NCI-H1105 treated with DMSO at 0.1 percent for 48 hours (cell line): ENCODE results near the gene TUBA3E.
"Not testable (repeated sequence)": the region's sequence is repeated elsewhere in the genome, so short reads cannot be mapped to it uniquely, and the experiment has no call there.

ENCODE experiments used
- DNase-seq: peaks from one replicate; lab custom pipeline; 2025; lab: John Stamatoyannopoulos, UW

Gene TUBA3E

DNA sequence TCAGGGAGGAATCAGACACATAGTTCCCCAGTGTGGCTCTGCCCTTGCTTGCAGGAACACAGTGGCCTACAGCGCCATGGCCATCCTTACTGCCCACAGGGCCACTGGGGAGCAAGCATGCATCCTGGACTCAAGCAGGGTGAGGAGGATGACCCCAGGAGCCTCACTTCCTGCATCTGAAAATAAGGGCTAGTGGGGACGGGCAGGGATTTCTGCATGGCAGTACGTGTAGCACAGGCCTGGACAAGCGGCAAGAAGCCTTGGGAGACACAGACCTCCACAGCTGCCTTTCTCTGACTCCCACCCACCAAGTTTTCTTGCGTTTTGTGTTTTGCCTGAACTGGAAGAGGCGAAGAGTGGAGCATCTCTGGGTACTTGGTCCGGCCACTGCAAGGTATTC lies 35.8 kb downstream of the TUBA3E start:
- DNase-seq = not testable (repeated sequence)

DNA sequence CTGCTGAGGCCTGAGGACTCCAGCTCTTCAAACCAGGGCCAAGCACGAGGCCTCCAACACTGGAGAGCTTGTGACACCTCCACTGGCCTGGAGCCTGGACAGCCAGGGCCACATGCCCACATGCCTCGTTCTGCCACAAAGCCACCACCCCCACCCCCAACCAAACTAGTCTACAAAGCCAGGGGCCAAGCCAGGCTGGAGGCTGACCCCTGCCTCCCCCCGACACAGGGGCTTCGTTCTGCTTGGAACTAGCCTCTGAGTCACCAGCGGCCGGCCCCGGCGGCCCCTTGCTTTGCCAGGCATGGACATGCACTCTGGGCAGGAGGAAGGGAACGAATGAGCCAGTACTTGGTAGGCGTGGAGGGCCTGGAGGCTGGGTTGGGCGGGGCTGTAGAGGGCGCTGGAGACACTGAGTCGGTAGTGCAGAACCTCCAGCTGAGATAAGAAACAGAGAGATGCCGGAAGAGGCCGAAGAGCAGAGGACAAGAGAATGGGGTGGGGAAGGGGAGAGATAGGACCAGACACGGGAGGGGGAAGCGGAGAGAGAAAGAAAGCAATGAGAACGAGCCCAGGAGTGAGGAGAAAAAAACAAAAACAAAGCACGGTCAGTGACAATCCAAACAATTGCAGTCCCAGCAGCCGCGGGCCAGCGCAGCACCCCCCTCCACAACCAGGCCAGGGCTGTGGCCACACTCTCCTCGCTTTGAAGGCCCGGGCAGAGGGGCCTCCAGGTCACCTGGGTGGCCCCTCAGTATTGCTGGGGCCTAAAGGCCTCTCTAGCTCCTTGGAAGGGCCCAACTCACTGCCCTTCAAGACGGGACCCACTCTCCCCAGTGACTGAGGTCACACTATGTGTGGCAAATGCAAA lies 37.2 kb downstream of the TUBA3E start:
- DNase-seq = not testable (repeated sequence)

DNA sequence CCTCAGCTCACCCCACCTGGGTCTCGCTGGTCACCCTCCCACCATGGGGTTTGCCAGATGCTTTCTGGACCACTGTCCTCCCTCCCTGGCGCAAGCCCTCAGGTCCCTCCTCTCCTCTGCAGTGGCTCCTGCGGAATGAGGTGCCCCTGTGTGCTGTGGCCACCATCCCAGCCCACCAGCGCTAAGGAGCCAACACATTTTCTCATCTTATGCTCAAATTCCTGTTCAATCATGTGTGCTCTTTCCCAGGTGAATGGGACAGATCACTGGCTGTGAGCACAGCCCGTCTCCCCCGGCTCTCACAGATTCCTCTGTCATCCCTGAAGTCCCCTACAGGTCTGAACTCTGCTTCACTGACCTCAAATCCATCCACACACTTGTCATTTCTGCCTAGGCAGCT lies 38.1 kb downstream of the TUBA3E start:
- no peak for DNase-seq

DNA sequence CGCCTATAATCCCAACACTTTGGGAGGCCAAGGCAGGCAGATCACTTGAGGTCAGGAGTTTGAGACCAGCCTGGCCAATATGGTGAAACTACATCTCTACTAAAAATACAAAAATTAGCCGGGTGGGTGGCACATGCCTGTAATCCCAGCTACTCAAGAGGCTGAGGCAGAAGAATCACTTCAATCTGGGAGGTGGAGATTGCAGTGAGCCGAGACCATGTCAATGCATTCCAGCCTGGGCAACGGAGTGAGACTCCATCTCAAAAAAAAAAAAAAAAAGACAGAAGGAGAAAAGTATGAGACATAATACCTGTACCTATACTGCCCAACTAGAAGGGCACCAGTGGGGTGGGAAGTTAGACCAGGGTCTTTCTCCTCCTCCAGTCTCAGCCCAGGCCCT lies 38.9 kb downstream of the TUBA3E start:
- DNase-seq = not testable (repeated sequence)

DNA sequence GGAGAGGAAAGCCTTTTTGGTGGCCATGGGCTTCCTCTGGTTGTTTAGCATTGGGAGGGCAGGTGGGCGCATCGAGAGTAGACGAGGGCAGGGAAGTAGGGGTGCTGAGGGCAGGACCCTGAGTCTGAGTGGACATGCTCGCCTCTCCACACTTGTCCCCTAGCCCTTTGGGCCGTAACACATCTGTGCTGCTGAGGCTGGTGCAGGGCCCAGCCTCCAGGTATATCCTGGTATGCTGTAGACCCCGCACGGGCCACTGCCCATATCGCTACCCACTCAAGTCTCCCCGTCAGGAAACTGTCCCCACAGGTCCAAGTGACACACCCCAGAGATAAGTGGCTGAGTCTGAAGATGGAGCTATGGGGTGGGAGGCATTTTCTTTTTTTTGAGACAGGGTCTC lies 39.6 kb downstream of the TUBA3E start:
- DNase-seq = no peak

DNA sequence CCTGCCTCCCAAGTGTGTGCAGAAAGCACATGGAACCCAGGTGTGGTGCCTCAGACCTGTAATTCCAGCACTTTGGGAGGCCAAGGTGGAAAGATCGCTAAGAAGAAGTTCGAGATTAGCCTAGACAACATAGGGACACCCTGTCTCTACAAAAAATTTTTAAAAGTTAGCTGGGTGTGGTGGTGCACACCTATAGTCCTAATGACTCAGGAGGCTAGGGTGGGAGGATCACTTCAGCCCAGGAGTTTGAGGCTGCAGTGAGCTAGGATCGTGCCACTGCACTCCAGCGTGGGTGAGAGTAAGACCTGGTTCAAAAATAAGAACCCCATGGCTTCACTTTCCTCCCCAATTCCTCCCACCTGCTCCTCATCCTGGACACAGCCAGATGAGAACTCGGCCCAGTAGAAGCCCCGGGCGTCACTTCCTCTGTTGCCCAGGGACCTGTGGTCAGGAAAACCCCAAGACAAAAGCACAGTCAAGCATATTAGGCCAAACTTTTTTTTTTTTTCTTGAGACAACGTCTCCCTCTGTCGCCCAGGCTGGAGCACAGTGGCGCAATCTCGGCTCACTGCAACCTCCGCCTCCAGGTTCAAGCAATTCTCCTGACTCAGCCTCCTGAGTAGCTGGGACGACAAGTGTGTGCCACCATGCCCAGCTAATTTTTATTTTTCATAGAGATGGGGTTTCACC lies 40.3 kb downstream of the TUBA3E start:
- not testable (repeated sequence) for DNase-seq

DNA sequence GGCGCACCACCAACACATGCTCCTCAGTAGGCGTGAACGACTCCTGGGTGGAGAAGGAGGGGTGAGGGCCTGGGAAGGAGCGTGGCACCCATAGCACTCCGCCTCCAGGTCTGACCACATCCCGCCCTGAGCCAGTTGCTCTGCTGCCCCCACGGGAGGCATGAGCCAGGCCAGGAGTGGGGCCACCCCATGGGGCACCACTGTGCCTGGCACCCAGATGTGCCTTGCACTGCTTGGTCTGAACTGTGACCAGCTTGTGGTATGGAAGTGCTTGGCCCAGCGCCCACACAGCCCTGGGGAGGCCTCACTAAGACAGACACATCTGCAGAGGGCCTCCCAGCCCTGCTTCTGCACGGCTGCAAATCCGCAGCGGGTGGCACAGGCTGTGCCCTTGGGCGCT lies 40.9 kb downstream of the TUBA3E start:
- DNase-seq = not testable (repeated sequence)

DNA sequence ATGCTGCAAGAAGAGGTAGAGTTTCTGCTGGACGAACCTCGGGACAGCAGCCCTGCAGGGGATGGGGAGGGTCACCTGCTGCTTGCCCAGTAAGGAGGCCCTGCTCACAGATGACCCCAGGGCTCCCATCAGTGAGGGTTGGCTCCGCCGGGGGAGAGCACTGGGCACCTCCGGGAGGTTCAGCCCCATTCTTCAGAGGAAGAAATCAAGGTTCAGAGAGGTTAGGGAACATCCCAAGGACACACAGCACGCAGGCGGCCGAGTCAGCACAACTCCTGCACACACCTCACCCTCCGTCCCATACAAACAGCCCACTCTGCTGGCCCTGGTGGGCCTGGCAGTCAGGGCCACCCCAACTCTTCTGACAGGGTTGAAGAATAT lies 41.6 kb downstream of the TUBA3E start:
- DNase-seq = no peak

DNA sequence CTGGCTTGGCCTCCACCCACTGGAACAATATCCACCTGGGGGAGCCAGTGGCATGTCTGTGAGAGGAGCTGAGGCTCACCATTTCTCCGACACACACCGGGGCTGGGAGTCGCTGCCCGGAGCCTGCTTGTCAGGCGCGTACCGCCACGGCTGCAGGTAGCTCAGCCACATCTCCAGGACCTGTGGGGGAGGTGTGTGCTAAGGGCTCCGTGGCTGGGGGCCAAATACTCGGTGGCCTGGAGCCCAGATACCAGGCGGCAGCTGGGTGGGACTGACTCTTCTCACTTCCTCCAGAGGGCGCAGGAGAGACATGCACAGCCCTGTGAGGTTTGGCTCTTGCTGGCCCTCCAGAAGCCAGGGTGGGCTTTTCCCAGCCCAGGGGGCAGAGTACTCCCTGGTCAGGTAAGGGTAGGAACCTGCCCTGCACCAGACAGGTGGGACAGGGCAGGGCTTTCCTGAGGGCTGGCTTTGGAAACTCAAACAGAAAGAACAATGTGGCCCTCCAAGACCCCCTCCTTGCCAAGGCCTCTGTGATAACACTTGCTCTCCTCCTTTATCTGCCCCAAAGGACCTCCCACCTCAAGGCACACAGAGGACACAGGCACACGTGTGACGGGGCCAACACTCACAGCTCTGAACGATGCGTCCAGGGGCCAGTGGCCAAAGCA lies 42.1 kb downstream of the TUBA3E start:
- peak; percentile 81 for DNase-seq

DNA sequence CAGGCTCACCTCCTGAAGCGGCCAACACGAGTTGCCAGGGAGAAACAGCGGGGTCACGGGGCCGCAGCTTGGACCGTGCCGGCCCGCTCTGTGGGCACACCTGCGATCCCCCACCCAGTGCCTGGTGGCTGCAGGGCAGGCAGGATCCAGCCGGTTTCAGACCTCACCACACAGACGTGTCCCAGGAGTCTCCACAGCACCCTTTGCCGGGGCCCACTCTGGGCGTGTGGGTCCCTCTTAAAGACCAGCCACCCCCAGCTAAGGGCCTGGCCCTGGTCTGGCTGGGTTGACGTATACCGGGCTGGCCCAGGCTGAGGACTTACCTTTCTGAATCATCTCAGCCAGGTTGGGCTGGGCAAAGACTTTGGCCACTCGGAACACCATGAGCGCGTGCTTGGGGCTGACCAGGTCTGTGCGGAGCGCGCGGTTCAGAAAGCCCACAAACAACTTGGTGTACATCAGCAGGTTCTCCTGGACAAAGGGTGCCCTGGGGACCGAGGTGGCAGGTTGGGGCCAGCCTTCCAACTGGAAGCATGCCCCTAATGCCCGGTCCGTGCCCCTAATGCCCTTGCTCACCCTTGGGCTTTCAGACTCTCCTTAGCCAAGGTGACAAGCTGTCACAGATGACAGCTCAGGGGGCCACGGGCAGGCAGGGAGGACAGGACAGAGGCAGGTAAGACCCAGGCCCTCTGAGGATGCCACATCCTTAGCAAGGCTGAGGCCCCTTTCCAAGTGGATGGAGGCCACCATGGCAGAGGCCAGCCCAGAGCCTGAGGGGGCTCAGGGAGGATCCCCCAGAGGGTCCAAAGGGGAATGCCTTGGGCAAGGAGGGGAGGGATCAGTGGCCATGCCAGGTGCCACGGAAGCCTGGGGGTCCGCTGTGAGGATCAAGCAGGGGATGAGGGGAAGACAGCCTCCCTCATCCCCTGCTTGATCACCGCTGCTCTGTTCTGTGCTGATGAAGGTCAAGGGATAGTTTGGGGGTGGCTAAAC lies 43.2 kb downstream of the TUBA3E start:
- no peak for DNase-seq

DNA sequence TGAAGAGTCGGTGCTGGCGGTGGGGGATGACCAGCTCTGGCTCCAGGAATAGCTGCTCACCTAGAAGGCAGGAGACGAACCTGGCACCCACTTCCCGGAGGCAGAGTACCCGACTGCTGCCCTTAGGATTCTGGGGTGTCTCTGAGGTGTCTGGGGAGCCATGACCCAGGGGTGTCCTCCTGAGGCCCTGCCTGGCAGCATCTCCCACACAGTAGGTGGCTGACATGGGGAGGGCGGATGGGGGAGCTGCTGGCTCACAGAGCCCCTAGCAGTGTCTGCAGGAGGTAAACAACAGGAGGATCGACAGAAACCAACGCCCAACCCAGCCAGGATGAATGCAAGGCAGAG lies 43.8 kb downstream of the TUBA3E start:
- DNase-seq = not testable (repeated sequence)

DNA sequence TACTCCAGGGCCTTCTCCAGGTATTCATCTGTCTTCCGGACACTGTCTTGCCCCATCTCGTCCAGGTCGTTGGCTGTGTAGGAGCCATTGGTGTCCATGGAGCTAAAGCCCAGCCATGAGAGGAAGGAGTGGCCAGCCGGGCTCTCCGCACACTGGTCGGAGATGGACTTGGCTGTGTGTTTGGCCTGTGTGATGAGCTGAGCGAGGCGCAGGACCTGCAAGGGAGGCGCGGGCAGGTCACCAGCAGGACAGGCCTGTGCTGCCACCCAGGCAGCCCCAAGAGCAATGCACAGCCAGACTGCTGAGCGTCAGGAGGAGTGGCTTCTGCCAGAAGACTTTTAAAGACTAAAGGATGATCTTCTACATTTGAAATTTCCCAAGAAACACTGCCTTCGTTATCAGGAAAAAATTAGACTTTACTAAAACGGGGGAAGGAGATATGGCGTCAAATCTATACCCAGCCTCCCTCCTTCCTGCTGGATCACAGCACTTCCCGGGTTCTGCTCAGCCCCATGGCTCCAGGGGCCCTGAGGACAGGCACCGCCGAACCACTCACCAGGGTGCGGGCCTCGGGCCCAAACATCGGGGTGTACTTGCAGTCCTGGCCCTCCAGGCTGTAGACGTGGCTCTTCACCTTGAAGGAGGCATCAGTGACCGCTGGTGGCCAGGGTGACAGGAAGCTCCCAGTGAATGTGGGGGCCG lies 44.4 kb downstream of the TUBA3E start:
- not testable (repeated sequence) for DNase-seq

DNA sequence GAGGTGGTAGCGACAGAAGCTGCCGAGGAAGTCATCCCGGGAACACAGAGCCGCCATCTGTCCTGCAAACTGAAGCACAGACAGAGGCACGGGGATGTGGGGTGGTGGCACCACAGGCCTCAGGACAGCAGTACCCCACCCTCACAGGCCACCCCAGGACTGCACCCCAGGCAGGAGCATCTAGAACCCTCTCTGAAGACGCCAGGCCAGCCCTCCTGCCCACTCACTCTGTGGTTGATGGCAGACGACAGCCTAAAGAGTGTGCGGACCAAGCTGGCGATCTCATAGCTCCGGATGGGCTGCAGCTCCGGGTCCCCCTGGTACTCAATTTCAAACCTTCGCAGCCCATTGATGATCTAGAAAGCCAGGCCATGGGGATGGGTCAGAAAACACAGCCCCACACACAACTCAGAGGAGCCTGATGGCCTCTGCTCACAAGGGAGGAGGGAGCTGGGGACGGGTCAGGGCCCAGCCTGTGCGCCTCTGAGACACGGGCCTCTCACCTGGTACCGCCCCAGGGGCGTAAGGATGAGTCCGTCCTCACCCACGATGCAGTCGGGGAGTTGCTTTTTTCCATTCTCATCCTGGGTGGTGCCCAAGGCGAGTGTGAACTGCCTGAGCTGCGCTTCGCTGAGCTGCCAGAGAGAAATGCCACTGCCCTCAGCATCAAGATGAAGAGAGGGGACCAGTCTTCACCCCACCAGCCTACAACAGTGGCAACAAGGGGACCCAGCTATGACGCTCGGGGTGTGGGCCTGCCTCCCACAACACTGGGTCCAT lies 45.2 kb downstream of the TUBA3E start:
- DNase-seq = no peak

DNA sequence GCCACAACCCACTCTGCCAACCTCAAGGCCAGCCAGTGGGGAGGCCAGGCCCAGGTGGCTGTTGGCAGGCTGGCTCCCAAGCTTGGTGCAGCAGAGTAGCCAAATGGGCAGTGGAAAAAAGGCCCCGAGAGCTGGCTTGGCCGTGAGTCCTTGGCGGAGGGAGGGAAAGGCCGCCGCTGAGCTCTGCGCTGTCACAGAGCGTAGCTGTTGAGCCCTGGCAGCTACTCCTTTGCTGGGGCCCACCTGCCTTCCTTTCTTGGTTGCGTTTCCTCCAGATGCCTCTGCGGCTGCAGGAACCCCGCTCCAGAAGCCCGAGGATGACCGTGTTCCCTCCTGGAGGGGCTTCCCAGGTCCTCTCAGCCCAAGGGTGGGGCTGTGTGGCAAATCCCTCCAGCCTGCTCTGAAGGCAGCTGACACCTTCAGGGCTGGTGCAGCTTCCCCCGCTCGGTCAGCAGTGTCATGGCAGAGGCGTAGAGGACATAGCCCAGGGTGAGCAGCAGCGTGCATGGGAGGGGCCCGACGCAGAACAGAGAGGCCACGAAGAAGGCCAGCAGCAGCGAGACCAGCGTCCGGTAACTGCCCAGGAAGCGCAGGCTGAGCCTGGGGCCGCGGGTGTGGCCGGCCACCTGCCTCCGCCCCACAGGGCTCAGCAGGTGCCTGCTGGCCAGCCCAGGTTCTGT lies 46.0 kb downstream of the TUBA3E start:
- not testable (repeated sequence) for DNase-seq

DNA sequence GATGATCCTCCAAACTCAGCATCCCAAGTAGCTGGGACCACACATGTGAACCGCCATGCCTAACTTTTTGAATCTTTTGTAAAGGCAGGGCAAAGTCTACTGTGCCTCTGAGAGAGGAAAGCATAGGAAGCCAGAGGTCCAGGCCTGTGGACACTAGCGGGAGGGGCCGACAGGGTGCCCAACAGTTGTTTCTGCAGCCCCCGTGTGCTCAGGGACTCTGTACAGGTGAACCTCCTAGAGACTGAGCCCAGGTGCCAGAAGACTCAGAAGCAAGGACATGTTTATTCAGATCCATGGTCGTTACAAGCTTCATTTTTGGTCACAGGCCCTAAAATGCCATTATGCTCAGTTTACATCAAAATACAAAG lies 47.1 kb downstream of the TUBA3E start:
- not testable (repeated sequence) for DNase-seq

DNA sequence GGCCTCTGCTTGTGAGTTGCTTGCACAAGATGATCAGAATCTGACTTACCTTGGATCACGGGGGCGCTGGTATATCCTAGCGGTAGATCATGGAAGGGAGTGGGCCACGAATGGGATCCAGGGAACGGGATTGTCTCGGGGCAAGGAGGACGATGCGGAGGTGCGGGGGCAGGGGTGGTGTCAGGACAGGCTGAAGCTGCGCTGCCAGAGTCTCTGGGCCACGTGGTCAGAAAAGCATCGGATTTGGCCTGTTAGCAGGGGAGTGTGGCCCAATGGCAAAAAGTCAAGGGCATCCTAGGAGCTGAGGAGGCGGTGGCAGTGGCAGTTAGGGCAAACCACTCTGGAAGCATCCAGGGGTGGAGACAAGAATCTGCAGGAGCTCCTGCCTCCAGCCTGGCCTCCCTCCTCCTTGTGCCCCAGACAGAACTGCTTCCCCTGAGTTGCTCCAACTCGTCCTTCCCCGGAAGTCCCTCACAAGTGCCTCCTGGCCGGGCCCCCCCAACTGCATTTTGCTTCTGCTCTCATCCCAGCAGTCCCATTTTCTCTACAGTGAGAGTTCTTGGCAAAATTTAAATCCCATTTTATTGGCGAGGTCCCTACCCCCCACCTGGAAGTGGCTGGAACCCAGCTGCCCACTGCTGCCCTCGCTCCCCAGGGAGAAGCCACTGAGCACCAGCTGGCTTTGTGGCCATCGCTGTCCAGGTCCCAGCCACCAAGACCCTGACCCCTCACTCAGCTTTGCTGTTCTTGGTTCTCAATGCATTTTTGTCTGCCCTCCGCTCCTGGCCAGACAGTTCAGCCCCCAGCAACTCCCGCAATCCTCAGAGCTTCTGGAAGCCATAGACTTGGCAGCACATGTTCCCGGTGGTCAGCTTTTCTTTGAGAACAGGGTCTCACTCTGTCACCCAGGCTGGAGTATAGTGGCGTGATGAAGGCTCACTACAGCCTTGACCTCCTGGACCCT lies 47.8 kb downstream of the TUBA3E start:
- no peak for DNase-seq

DNA sequence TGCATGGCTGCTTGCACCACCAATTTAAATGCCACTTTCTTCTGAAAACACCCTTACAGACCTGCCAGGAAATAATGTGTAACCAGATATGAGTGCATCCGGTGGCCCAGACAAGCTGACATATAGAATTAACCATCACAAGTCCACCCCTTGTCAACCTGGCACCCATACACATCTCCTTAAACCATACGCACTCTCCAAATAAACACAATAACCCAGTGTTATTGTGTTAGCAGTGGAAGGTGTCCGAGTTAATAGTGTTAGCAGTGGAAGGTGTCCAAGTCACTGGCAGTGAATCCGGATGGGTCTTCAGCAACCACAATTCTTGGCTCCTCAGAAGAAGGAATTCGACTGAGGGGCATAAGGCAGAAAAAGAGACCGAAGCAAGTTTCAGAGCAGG lies 49.7 kb downstream of the TUBA3E start:
- DNase-seq = not testable (repeated sequence)

DNA sequence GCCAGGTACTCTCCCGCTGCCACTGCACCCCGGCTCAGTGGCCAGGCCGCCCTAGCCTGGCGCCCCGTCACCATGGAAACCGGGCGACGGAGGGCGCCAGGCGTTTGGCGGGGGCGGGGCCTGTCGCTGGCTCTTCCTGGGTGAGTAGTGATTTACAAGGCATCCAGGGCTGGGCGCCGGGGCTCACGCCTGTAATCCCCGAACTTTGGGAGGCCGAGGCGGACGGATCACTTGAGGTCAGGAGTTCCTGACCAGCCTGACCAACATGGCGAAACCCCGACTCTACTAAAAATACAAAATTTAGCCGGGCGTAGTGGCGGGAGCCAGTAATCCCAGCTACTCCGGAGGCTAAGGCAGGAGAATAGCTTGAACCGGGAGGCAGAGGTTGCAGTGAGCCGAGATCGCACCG lies 53.2 kb downstream of the TUBA3E start, which contains the start of gene CCDC74B:
Gene CCDC74B (minus strand): TSS at position 107 of the 409 bp plus-strand sequence. CDS start 116 bp downstream, outside the sequence.
- peak; percentile 41 for DNase-seq
